Vagina (tissue), 2 donors: ENCODE data around the gene RPTOR.

Experiments used
- CTCF ChIP-seq, 3 experiments: fragments of 450-650 bp in 2 of 3; fragments of 200-600 bp in 1 of 3; sonication (generic) in 1 of 3; IDR thresholded peaks; one replicate each; pipeline ENCODE4 v1.5.1; 2017 to 2019; ENCODE audit warnings: antibody characterized with exemption in 3 of 3, mild to moderate bottlenecking in 2 of 3, moderate library complexity in 2 of 3
- POLR2A ChIP-seq, 2 donors: fragments of 450-650 bp; IDR thresholded peaks; one replicate each; pipeline ENCODE4 v1.6.1; 2017; ENCODE audit warnings: antibody characterized with exemption in 2 of 2, mild to moderate bottlenecking in 2 of 2, moderate library complexity in 2 of 2
- POLR2AphosphoS5 ChIP-seq, 2 donors: sonication (generic); formaldehyde crosslinking; IDR thresholded peaks; one replicate each; pipeline ENCODE4 v1.9.0; 2017; ENCODE audit warnings: antibody characterized with exemption in 2 of 2, mild to moderate bottlenecking in 2 of 2, low read depth in 1 of 2; ENCODE audit not compliant: insufficient read depth in 1 of 2

- TF ChIP-seq CTCF (IDR thresholded peaks at IDR 0.05) (no peak), POLR2A (IDR thresholded peaks at IDR 0.05) (no peak), POLR2AphosphoS5 (IDR thresholded peaks at IDR 0.05; ENCODE audit: insufficient read depth in 1 of 2, low read depth in 1 of 2) (no peak)
Observed at GRCh38 chr17:80884811-80885210, 340.2 kb downstream of the RPTOR start.
